HG03521 (cell line): ENCODE measurements around the gene EFEMP1.

Source experiments
- ATAC-seq: cut with Tn5 transposase; IDR thresholded peaks from one replicate; pipeline ENCODE4 v1.9.1; 2021; ENCODE audit warnings: mild to moderate bottlenecking, moderate library complexity; ENCODE audit not compliant: unreplicated experiment

EFEMP1 gene

DNA sequence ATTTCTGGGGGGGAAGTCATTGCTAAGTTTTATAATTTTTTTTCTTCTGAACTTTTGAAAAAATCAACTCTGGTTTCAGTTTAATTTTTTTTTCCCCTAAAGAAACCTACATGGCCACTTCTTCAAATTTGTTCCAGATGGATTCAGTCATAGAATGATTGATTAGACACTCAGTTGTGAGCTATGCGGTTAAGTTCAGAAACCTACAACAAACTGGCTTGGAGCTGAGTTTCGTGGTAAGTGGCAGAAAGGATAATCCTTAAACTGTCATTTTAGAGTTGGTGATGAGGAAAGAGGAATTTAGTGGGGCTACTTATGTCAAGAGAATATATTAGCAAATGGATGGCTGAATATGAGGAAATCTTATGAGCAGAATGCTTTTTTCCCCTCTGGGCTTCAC lies 23.7 kb downstream of the EFEMP1 start:
- ATAC-seq: no peak

DNA sequence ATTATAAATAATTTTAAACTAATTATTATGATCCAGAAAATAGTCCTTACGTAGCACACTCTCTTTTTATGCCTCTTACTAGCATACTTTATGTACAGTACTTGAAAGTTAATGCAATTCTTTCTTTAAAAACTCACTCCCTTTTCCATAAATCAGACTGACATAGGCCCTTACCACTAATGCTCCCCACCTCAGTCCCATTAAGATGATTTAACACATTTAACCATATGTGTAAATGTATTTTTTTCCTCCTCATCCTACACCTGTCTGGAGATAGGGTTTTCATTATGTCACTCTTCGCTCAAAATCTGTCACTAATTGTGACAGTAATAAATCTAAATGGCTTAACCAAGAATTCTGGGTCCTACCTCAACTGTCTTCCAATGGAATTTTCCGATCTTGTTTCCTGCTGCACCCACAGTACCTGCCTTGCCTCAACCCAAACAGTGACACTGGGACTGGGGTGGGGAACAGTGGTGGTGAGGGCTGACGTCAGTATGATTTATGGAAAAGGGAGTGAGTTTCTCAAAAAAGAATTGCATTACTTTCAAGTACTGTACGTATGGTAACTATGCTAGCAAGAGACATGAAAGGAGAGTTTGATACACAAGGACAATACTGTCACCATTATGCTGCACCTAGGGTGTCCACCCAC lies 25.1 kb downstream of the EFEMP1 start:
- ATAC-seq: no peak

GRCh38 chr2:55896633-55897032 lies 26.9 kb downstream of the EFEMP1 start:
- ATAC-seq: no peak

GRCh38 chr2:55894720-55895119 lies 28.9 kb downstream of the EFEMP1 start:
- no peak for ATAC-seq

- ATAC-seq: no peak
Measured at GRCh38 chr2:55891671-55892094, 31.9 kb downstream of the EFEMP1 start.

GRCh38 chr2:55888936-55889335 lies 34.6 kb downstream of the EFEMP1 start:
- ATAC-seq: no peak

DNA sequence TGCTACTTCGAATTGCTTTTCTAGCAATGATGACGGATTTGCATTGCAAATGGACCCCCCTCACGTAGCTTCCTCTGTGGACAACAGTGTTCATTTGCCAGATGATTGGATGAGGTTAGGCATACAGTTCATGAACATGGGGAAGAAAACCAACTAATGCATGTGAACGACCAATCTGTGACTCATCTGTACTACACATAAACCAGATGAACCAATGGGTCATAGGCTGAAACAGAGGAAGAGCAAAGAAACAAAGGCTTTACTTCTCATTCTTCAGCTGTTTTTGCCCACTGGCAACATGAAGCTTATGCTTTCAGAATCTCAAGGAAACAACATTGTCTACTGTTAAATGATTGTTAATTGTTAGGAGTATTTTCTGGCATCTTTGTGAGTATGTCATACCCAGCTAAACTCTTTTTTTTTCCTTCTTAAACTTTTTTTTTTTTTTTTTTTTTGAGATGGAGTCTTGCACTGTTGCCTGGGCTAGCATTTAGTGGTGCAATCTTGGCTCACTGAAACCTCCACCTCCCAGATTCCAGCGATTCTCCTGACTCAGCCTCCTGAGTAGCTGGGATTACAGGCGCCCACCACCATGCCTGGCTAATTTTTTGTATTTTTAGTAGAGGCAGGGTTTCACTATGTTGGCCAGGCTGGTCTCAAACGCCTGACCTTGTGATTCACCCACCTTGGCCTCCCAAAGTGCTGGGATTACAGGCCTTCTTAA lies 35.5 kb downstream of the EFEMP1 start:
- no peak for ATAC-seq

DNA sequence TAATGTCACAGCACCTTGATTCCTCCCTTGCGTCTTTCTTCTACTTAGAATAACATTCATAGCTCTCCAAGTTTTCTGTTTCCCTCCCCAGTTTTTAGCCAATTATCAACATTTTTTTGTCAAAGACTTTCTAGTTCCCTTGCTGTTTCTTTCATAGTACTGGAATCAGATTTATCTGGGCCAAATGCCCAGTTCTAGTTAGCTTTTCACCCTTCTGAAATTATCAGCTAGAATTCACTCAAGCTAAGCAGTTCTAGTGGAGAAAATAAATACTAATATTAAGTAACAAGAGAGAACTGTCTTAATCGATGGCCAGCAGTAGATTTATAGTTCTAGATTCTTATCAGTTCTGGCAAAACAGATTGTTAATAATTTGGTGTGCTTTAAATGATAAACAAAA lies 36.2 kb downstream of the EFEMP1 start:
- no peak for ATAC-seq

DNA sequence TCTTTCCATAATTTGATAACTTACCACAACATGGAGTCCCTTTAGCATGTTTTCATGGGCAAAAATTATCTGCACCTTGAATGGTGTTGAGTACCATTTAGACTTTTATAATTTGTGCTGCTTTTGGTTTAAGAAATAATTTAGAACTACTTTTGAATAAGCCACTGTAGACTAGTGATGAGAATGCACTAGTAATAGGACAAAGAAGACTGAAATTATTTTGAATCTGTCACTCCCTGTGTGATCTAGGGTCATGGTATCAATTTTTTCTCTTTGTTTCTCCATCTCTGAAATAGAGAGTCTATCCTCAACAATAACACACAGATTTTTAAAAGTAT lies 37.7 kb downstream of the EFEMP1 start:
- ATAC-seq: no peak

DNA sequence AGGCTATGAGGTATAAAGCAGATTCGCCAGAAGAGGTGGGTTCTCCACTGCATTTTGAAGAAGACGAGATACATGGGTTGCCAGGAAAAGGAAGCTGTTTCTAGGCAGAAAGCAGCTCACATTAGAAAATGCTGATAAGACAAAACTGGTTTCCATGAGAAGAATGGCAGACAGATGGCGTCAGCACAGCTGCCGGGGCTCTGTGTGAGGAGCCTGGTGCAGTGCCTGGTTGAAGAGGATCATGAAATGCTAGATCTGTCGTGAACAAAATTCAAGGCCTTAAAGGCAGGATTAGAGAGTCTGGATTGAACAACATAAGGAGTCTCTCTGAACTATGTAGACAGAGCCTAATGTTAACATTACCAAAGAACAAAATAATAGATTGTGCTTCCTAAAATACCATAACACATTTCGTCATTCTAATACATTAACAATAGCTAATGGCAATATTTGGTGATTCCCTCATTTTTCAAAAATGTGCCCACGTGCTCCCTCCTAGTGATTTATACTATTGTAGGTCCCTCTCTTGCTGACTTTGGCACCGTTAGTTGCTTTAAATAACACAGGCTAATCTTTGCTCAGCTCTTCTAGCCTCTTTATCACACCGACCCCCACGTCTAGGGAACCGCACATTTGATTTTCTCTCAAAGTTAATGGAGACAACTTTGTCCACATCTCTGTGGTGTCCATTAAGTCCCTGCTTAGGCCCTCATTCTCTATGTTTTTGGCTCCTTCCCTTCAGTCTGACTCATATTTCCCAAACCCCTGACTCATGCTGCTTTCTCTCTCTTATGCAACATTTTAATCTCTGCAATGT lies 38.2 kb downstream of the EFEMP1 start:
- no peak for ATAC-seq

DNA sequence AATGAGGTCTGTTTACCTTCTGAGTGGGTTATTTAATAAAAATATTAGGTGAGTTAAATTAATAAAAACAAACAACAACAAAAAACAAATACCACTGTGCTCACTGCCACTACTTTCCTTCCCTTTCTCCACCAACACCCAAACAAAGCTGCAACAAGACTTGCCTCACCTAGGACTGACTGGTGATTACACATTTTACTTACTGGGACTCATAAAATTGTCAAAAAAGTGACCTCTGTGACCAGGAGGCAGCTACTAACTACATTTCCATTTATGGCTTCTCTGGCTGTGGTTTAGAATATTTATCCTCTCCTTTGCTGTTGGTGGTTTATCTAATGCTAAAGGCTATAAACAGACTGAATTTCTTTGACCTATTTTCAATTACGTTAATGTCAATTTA lies 39.8 kb downstream of the EFEMP1 start:
- ATAC-seq: no peak

GRCh38 chr2:55883357-55883756 lies 40.2 kb downstream of the EFEMP1 start:
- ATAC-seq: no peak

DNA sequence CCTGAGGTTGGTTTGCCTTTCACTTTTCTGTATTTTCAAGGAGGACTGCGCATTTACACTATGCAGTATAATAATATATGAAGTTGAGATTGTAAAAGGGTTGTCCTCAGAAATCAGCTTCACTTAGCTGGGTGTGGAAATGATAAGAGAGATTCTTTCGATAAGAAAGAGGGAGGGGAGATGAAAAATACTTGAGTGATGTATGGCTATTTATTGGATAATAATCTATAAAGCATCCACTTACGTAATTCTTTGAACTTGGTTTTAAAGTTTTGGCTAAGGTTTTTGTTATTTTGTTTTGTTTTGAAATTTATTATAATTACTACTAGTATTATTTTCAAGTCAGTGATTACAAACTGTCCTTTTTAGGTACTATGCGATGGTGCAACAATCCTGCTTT lies 40.6 kb downstream of the EFEMP1 start:
- no peak for ATAC-seq

DNA sequence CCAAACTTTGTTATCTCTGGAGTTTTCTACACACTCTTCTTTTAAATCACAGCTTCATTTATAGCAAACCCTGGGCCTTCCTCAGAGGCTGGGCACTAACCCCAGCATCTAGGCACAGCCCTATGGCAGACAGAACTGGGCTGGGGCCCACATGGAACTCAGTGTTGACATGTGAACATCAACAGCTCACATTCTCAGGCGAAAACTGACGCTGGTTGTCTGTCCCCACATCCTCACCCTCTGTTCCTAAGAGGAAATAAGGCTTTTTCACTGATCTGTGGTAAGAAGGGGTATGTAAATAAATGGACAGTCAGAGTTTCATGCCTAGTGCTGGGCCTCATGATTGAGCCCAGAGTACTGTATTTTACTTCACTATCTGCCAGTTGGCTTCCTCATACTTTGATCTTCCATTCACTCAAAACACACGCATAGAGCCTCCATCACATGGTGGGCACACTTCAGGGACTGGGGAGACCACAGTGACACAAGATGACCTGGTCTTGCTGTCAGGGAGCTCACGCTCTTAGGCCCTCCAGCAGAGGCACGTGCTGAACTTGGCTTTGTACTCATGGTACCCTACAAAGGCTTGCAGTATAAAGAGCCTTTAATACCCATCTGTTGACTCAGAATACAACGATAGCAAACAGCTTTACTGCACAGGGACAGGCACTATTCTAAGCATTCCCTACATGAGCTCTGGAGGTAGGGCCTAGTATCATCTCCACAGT lies 43.0 kb downstream of the EFEMP1 start:
- no peak for ATAC-seq

DNA sequence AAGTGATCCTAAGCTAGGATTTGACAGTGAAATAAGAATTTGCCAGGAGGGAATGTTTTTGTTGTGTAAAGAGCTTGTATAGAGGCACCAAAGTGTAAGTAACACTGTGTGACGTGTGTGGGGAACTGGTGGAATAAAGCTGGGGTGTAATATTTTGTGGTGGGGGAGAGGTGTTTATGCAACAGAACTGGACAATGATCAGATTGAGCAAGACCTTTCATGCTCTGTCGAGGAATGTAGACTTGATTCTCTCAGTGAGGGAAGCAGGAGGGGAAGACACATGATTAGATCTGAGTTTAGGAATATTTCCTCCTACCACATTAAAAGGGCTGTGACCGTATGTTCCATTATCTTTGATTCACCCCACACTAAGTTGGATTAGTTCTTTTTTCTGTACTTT lies 43.6 kb downstream of the EFEMP1 start:
- ATAC-seq: no peak

- ATAC-seq: no peak
Measured at GRCh38 chr2:55877087-55877436, 46.5 kb downstream of the EFEMP1 start.

DNA sequence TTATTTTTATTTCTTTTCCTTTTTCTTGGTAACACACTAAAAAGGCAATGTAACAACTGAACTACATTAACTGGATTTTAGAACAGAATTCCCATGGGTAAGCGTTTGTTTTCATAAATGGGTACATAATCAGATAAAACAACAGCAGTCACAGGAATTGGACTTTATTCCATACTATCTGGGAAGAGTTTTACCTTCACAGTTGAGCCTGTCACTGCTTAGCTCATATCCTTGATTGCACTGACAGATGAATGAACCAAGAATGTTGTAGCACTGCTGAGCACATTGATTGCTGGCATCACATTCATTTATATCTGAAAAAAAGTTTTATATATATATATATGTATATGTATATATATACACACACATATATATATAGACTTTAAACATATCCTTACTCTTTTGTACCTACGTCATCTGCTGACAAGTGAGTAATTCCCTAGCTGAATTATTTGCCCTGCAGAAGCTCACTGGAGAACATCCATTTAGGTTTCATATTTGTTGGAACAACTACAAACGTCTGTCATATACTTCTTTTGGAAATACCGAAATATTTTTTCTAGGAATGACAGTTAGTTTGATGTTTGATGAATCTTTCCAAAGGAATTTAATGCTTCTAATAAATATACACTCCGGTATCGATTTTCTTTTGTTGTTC lies 47.0 kb downstream of the EFEMP1 start:
- ATAC-seq: no peak

DNA sequence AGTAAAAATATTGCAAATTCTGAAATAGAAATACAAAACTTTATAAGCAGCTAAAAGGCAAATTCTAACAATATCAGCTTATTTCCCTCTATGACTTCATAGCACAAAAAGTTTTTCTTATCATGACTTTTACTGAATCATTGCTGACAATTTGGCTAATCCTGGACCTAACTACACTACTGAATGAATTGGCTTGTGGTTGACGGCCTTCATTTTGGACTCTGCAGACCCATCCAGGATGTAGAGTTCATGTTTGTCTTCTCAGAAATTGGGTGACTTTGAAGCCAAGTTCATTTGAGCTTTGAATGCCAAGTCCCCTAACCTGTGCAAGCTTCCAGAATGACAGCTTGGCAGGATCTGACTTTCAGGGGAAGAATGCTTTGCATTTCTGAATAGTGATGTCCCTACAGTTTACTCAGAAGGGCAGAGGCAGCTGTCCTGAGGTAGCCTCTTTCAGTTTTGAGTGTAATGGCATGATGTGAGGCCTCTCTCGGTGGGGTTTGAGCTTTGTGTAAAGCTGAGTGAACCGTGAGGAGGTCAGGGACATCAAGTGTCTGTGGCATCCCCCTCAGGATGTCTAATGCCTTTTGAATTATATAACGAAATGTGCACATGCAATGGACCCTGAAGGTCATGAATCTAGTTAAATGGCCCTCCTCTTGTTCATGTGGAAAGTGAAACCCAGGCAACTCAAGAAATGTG lies 48.0 kb downstream of the EFEMP1 start:
- ATAC-seq: no peak

- ATAC-seq: no peak
Measured at GRCh38 chr2:55874338-55874737, 49.2 kb downstream of the EFEMP1 start.

DNA sequence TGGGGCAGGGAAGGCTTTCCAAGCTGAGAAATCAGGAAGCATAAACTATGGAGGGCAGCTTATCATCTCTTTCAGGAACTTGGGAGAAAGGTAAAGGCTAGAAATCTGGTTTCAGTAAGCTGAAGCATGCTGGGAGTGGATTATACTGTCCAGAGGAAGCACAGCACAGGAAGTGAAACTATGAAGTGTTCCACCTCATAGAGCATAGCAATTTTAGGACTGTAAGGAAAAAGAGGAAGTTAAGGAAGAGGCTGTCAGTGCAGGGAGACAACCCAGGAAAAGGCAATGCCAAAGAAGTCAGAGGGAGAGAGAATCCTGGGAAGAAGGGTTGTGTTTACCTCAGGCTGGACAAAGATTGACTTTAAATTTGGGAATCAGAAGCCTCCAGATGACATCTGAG lies 51.9 kb downstream of the EFEMP1 start:
- ATAC-seq: no peak
